ENCODE results near the gene CYP1B1. TPM values are rescaled to one million over a fixed set of nuclear protein-coding genes. Genes with fewer than 3 reads are reported as not detected.

The CYP1B1 gene
- total RNA-seq, 1 experiment from 2014 or later: 2.6 TPM

- intact Hi-C loops (cut with micrococcal nuclease): no loop called here
- CTCF ChIA-PET: no interaction called here
- no peaks in the 10 kb centered on the region for H3K79me2 ChIP-seq (ENCODE audit: insufficient read depth, low read length)
- H3K36me3 ChIP-seq (ENCODE audit: control insufficient read depth in 1 of 2, insufficient read depth in 2 of 2, low read length in 2 of 2): no peaks in the 10 kb centered on the region
- RAD21 ChIA-PET (ENCODE audit: low non-redundant PET in 1 of 2, low total read pairs in 2 of 2, uncharacterized antibody in 2 of 2, unreplicated experiment in 2 of 2): no interaction called here
- no peak for TF ChIP-seq CTCF (IDR thresholded peaks at IDR 0.05 in 2 of 3, conservative IDR thresholded peaks at IDR 0.05 in 1 of 3; ENCODE audit: borderline replicate concordance in 1 of 3, insufficient read depth in 1 of 3, low read depth in 2 of 3, low read length in 2 of 3)
- TF ChIP-seq ELF1 (IDR thresholded peaks at IDR 0.05; ENCODE audit: borderline replicate concordance, low read depth): no peak
- TF ChIP-seq EZH2 (IDR thresholded peaks at IDR 0.05): no peak
- no peak for TF ChIP-seq SIN3A (IDR thresholded peaks at IDR 0.05; ENCODE audit: low read depth)
- no peak for TF ChIP-seq REST (IDR thresholded peaks at IDR 0.05; ENCODE audit: low read depth)
- TF ChIP-seq POLR2AphosphoS5 (IDR thresholded peaks at IDR 0.05; ENCODE audit: low read depth, low read length): no peak
- no peak for TF ChIP-seq ZNF274 (IDR thresholded peaks at IDR 0.05; ENCODE audit: low read depth, low read length)
- no peak for TF ChIP-seq RAD21 (IDR thresholded peaks at IDR 0.05; ENCODE audit: low read depth)
- TF ChIP-seq SP1 (IDR thresholded peaks at IDR 0.05; ENCODE audit: low read depth): no peak
- H3K27me3 ChIP-seq (ENCODE audit: insufficient read depth, low read length): no peaks in the 10 kb centered on the region
- no peaks in the 10 kb centered on the region for H3K9me3 ChIP-seq (ENCODE audit: control insufficient read depth in 1 of 2, insufficient read depth in 1 of 2, low read depth in 1 of 2, low read length in 2 of 2)
- H3K9ac ChIP-seq (ENCODE audit: low read length): no peak overlapping the region
- DNase-seq (ENCODE audit: low read depth, low spot score) (no peak), ATAC-seq (no peak)
- no peak overlapping the region for H3K4me3 ChIP-seq (replicated peaks in 1 of 2; ENCODE audit: low read depth in 1 of 2, low read length in 2 of 2)
- H4K20me1 ChIP-seq (ENCODE audit: insufficient read depth): no peaks in the 10 kb centered on the region
- H3K27ac ChIP-seq (ENCODE audit: low read depth, low read length): no peak overlapping the region
- no TSS peak for BruUV-seq (replicated peaks)
- no peak overlapping the region for H3K4me2 ChIP-seq (ENCODE audit: low read length)
- POLR2A ChIA-PET: no interaction called here
- no peaks in the 10 kb centered on the region for H3K9me2 ChIP-seq (ENCODE audit: insufficient read depth)
- peaks cover 0 to 8% of the 10 kb centered on the region in 2 experiments; a peak in 2 of 4 replicates for H3K4me1 ChIP-seq (ENCODE audit: control insufficient read depth in 1 of 2, insufficient read depth in 2 of 2, low read length in 2 of 2)
- H2AFZ ChIP-seq (ENCODE audit: low read depth, low read length, poor library complexity, severe bottlenecking): no peak overlapping the region
Observed at GRCh38 chr2:38107738-38108410, 31.9 kb upstream of the CYP1B1 start.
